Fibroblast of lung (primary cell): ENCODE data around the gene GRK6. TPM values are rescaled to one million over a fixed set of nuclear protein-coding genes. Genes with fewer than 3 reads are reported as not detected.

Source experiments
- DNase-seq, 2 donors: peaks; one replicate each; pipeline versions ENCODE4 v3.0.0 to v3.0.0-alpha.2; 2010; ENCODE audit warnings: low read depth in 2 of 2
- H2AFZ ChIP-seq: 2 replicates; pipeline ENCODE4 v1.5.1; 2012; ENCODE audit warnings: low read length, control low read depth, inconsistent platforms
- H3K27ac ChIP-seq: 2 replicates; pipeline ENCODE4 v1.5.1; 2011; ENCODE audit warnings: low read length, control low read depth; ENCODE audit not compliant: insufficient read depth
- H3K27me3 ChIP-seq: 2 replicates; pipeline ENCODE4 v1.5.1; 2011; ENCODE audit warnings: mild to moderate bottlenecking, low read length; ENCODE audit not compliant: control insufficient read depth, insufficient read depth
- H3K36me3 ChIP-seq: 2 replicates; pipeline ENCODE4 v1.5.1; 2011; ENCODE audit warnings: low read length; ENCODE audit not compliant: control insufficient read depth, insufficient read depth
- H3K4me1 ChIP-seq: 2 replicates; pipeline ENCODE4 v1.5.1; 2011; ENCODE audit warnings: low read length; ENCODE audit not compliant: control insufficient read depth, insufficient read depth; ENCODE audit errors: extremely low read depth
- H3K4me2 ChIP-seq: 2 replicates; pipeline ENCODE4 v1.5.1; 2011; ENCODE audit warnings: low read length, control low read depth; ENCODE audit not compliant: insufficient read depth; ENCODE audit errors: extremely low read depth
- H3K4me3 ChIP-seq, 4 experiments: fragments of 200-600 bp in 1 of 4; sonication (generic) in 1 of 4; replicated peaks in 1 of 4; 2 replicates each; pipeline ENCODE4 v1.5.1; 2011 to 2016; ENCODE audit warnings: low read length in 4 of 4, low read depth in 3 of 4, mild to moderate bottlenecking in 3 of 4, control low read depth in 2 of 4, inconsistent platforms in 1 of 4, mixed read lengths in 1 of 4; ENCODE audit not compliant: insufficient read depth in 1 of 4; ENCODE audit errors: control extremely low read depth in 1 of 4
- H3K79me2 ChIP-seq: 2 replicates; pipeline ENCODE4 v1.5.1; 2012; ENCODE audit warnings: mild to moderate bottlenecking, low read length, inconsistent platforms; ENCODE audit not compliant: control insufficient read depth, insufficient read depth
- H3K9ac ChIP-seq: 2 replicates; pipeline ENCODE4 v1.5.1; 2011; ENCODE audit warnings: mild to moderate bottlenecking, low read length, control low read depth; ENCODE audit not compliant: insufficient read depth
- H3K9me3 ChIP-seq: 2 replicates; pipeline ENCODE4 v1.5.1; 2012; ENCODE audit warnings: low read depth, low read length; ENCODE audit not compliant: control insufficient read depth, insufficient read depth
- H4K20me1 ChIP-seq: 2 replicates; pipeline ENCODE4 v1.5.1; 2011; ENCODE audit warnings: low read length; ENCODE audit not compliant: control insufficient read depth, insufficient read depth; ENCODE audit errors: extremely low read depth
- CTCF ChIP-seq, 2 donors: IDR thresholded peaks in 1 of 2; conservative IDR thresholded peaks in 1 of 2; 1 replicate in 1 of 2; 2 replicates in 1 of 2; pipeline ENCODE4 v1.5.1; 2011 to 2012; ENCODE audit warnings: low read length in 2 of 2, control low read depth in 1 of 2, inconsistent platforms in 1 of 2, low read depth in 1 of 2, mild to moderate bottlenecking in 1 of 2
- EZH2 ChIP-seq: IDR thresholded peaks from 2 replicates; pipeline ENCODE4 v1.5.1; 2012; ENCODE audit warnings: low read length, control low read depth, mild to moderate bottlenecking; ENCODE audit errors: missing control alignments
- polyA plus RNA-seq, 2 donors: library from polyadenylated mRNA; depleted of rRNA in 1 of 2; stranded (reverse) in 1 of 2; unstranded in 1 of 2; fragments of >200 nt; gene quantifications; 2 replicates each; pipeline ENCODE4 v1.2.1, GENCODE V29; 2011 to 2012; ENCODE audit warnings: missing spikeins in 1 of 2
- total RNA-seq: library from RNA; depleted of rRNA; stranded (reverse); fragments of >200 nt; gene quantifications from 2 replicates; pipeline ENCODE4 v1.2.1, GENCODE V29; 2014

GRK6 gene
- total and polyA plus RNA-seq, 2 donors (not counting 1 experiment from before 2014, with no cell fraction given), result 15.0 to 15.8 TPM

- Histone ChIP-seq H3K4me3 (no peak overlapping the region), H3K27me3 (no peaks in the 10 kb centered on the region), H3K9me3 (no peaks in the 10 kb centered on the region), H3K27ac (no peak overlapping the region), H3K4me1 (peaks cover 11% of the 10 kb centered on the region), H3K79me2 (peaks cover 15% of the 10 kb centered on the region), H2AFZ (no peak overlapping the region), H3K36me3 (peaks cover 36% of the 10 kb centered on the region), H4K20me1 (no peaks in the 10 kb centered on the region), H3K4me2 (no peak overlapping the region), H3K9ac (no peak overlapping the region)
- TF ChIP-seq CTCF (conservative IDR thresholded peaks at IDR 0.05 in 1 of 2, IDR thresholded peaks at IDR 0.05 in 1 of 2; ENCODE audit: low read depth in 1 of 2, low read length in 2 of 2) (no peak), EZH2 (no peak)
- no peak for DNase-seq
These were observed 38.6 kb downstream of the GRK6 start for GRCh38 chr5:177465044-177465443.

- no peaks in the 10 kb centered on the region for H4K20me1 ChIP-seq
- H3K27me3 ChIP-seq, result no peaks in the 10 kb centered on the region
- no peak overlapping the region for H3K27ac ChIP-seq
- H3K4me2 ChIP-seq, result no peak overlapping the region
- H3K9ac ChIP-seq, result no peak overlapping the region
- peaks cover 34% of the 10 kb centered on the region for H3K79me2 ChIP-seq
- peaks cover 38% of the 10 kb centered on the region for H3K36me3 ChIP-seq
- H2AFZ ChIP-seq, result no peak overlapping the region
- H3K4me1 ChIP-seq, result peaks cover 28% of the 10 kb centered on the region
- DNase-seq, result no peak
- no peaks in the 10 kb centered on the region for H3K9me3 ChIP-seq
- TF ChIP-seq CTCF (conservative IDR thresholded peaks at IDR 0.05 in 1 of 2, IDR thresholded peaks at IDR 0.05 in 1 of 2; ENCODE audit: low read depth in 1 of 2, low read length in 2 of 2) (no peak), EZH2 (no peak)
- H3K4me3 ChIP-seq, result no peak overlapping the region
These were observed 40.4 kb downstream of the GRK6 start for GRCh38 chr5:177466861-177467260.

- Histone ChIP-seq H3K27me3 (no peaks in the 10 kb centered on the region), H3K9me3 (no peaks in the 10 kb centered on the region), H3K4me3 (no peak overlapping the region), H3K9ac (no peak overlapping the region), H3K27ac (no peak overlapping the region), H3K36me3 (peaks cover 39% of the 10 kb centered on the region), H2AFZ (no peak overlapping the region), H4K20me1 (no peaks in the 10 kb centered on the region), H3K79me2 (peaks cover 39% of the 10 kb centered on the region), H3K4me2 (no peak overlapping the region), H3K4me1 (peaks cover 32% of the 10 kb centered on the region)
- DNase-seq, result no peak
- TF ChIP-seq EZH2 (no peak), CTCF (conservative IDR thresholded peaks at IDR 0.05 in 1 of 2, IDR thresholded peaks at IDR 0.05 in 1 of 2; ENCODE audit: low read depth in 1 of 2, low read length in 2 of 2) (no peak)
These were observed 41.0 kb downstream of the GRK6 start for GRCh38 chr5:177467436-177467835.
